H1 (cell line): ENCODE results near the gene HRH2. TPM values are rescaled to one million over a fixed set of nuclear protein-coding genes. Genes with fewer than 3 reads are reported as not detected.

Experiments
- CTCF ChIA-PET: fragments of 300-600 bp; sonication (Branson Sonifier 250); formaldehyde crosslinking; loops from one replicate; lab custom pipeline; 2021; ENCODE audit not compliant: partially characterized antibody; lab: Charles Lee
- POLR2A ChIA-PET: fragments of 300-600 bp; sonication (Branson Sonifier 250); formaldehyde crosslinking; loops from one replicate; lab custom pipeline; 2021; ENCODE audit warnings: inconsistent platforms; ENCODE audit not compliant: partially characterized antibody; lab: Charles Lee
- DNase-seq, 2 experiments: peaks; one replicate each; pipeline versions ENCODE4 v3.0.0 to v3.0.0-alpha.2; 2010 to 2022; ENCODE audit warnings: low spot score in 2 of 2, low read depth in 1 of 2, mixed read lengths in 1 of 2
- FAIRE-seq: peaks from 2 replicates; lab custom pipeline; 2011; peaks lifted over from hg19 to GRCh38; lab: Jason Lieb, UNC
- H2AFZ ChIP-seq: 2 replicates; pipeline ENCODE4 v1.8.1; 2012; ENCODE audit warnings: low read length, inconsistent platforms
- H2AK5ac ChIP-seq: 2 replicates; pipeline ENCODE4 v1.6.1; 2013; ENCODE audit warnings: low read depth, low read length
- H2BK120ac ChIP-seq: replicated peaks from 2 replicates; pipeline ENCODE3; 2013; ENCODE audit warnings: low read depth, low read length, inconsistent platforms
- H2BK12ac ChIP-seq: 2 replicates; pipeline ENCODE4 v1.6.1; 2013; ENCODE audit warnings: low read depth, low read length
- H2BK15ac ChIP-seq: 2 replicates; pipeline ENCODE4 v1.6.1; 2013; ENCODE audit warnings: low read length
- H2BK20ac ChIP-seq: 2 replicates; pipeline ENCODE4 v1.6.1; 2013; ENCODE audit warnings: low read length
- H2BK5ac ChIP-seq: 2 replicates; pipeline ENCODE4 v1.6.1; 2013; ENCODE audit warnings: low read depth, low read length
- H3K14ac ChIP-seq: 2 replicates; pipeline ENCODE4 v1.6.1; 2013; ENCODE audit warnings: inconsistent platforms; ENCODE audit not compliant: insufficient read length
- H3K18ac ChIP-seq: 2 replicates; pipeline ENCODE4 v1.6.1; 2013; ENCODE audit warnings: low read length; ENCODE audit errors: extremely low read depth
- H3K23ac ChIP-seq: 2 replicates; pipeline ENCODE4 v1.6.1; 2013; ENCODE audit warnings: inconsistent platforms; ENCODE audit not compliant: insufficient read length
- H3K23me2 ChIP-seq: 2 replicates; pipeline ENCODE4 v1.6.1; 2013; ENCODE audit warnings: low read depth, low read length
- H3K27ac ChIP-seq: 2 replicates; pipeline ENCODE4 v1.6.1; 2011; ENCODE audit warnings: low read depth, low read length, inconsistent platforms
- H3K27me3 ChIP-seq, 4 experiments: replicated peaks in 1 of 4; 1 replicate in 1 of 4; 2 replicates in 3 of 4; pipeline versions ENCODE4 v1.6.1 to v1.8.1; 2011 to 2013; ENCODE audit warnings: low read length in 3 of 4, mild to moderate bottlenecking in 3 of 4, inconsistent platforms in 2 of 4, mixed read lengths in 2 of 4, moderate library complexity in 1 of 4; ENCODE audit not compliant: control insufficient read depth in 3 of 4, insufficient read depth in 3 of 4; ENCODE audit errors: extremely low read depth in 1 of 4
- H3K36me3 ChIP-seq, 4 experiments: 2 replicates each; pipeline versions ENCODE4 v1.6.1 to v1.8.1; 2011 to 2013; ENCODE audit warnings: mild to moderate bottlenecking in 4 of 4, low read length in 3 of 4, moderate library complexity in 2 of 4, control low read depth in 1 of 4, inconsistent platforms in 1 of 4; ENCODE audit not compliant: insufficient read depth in 4 of 4, control insufficient read depth in 2 of 4
- H3K4ac ChIP-seq: replicated peaks from 2 replicates; pipeline ENCODE3; 2013; ENCODE audit warnings: low read length, low read depth, mixed read lengths, inconsistent platforms; ENCODE audit not compliant: insufficient read length
- H3K4me1 ChIP-seq, 4 experiments: replicated peaks in 1 of 4; 1 replicate in 1 of 4; 2 replicates in 3 of 4; pipeline versions ENCODE4 v1.6.1 to v1.8.1; 2011 to 2013; ENCODE audit warnings: low read length in 3 of 4, inconsistent platforms in 2 of 4, mixed read lengths in 1 of 4; ENCODE audit not compliant: insufficient read depth in 4 of 4, control insufficient read depth in 3 of 4
- H3K4me2 ChIP-seq, 2 experiments: 2 replicates each; pipeline versions ENCODE4 v1.6.1 to v1.8.1; 2011 to 2013; ENCODE audit warnings: low read depth in 2 of 2, low read length in 2 of 2, control low read depth in 1 of 2, inconsistent platforms in 1 of 2, mild to moderate bottlenecking in 1 of 2; ENCODE audit not compliant: insufficient read depth in 1 of 2
- H3K4me3 ChIP-seq, 4 experiments: fragments of 200-600, 300-600 bp in 1 of 4; sonication (generic), shearing (Covaris generic), sonication (Bioruptor Twin) in 1 of 4; 2 replicates each; pipeline versions ENCODE4 v1.5.1 to v1.8.1; 2011 to 2016; ENCODE audit warnings: low read length in 4 of 4, low read depth in 3 of 4, control low read depth in 2 of 4, inconsistent platforms in 2 of 4, mild to moderate bottlenecking in 2 of 4, mixed read lengths in 1 of 4, moderate library complexity in 1 of 4; ENCODE audit not compliant: insufficient read depth in 2 of 4; ENCODE audit errors: extremely low read depth in 1 of 4
- H3K56ac ChIP-seq: replicated peaks from 2 replicates; pipeline ENCODE3; 2013; ENCODE audit warnings: low read depth, mild to moderate bottlenecking, mixed read lengths, low read length, inconsistent platforms; ENCODE audit not compliant: insufficient read length
- H3K79me1 ChIP-seq: 2 replicates; pipeline ENCODE4 v1.6.1; 2013; ENCODE audit warnings: low read depth, low read length, control low read depth
- H3K79me2 ChIP-seq, 2 experiments: 2 replicates each; pipeline versions ENCODE4 v1.6.1 to v1.8.1; 2012 to 2013; ENCODE audit warnings: low read length in 2 of 2, mild to moderate bottlenecking in 2 of 2, inconsistent platforms in 1 of 2; ENCODE audit not compliant: insufficient read depth in 2 of 2, control insufficient read depth in 1 of 2
- H3K9ac ChIP-seq, 4 experiments: replicated peaks in 1 of 4; 1 replicate in 1 of 4; 2 replicates in 3 of 4; pipeline versions ENCODE4 v1.6.1 to v1.8.1; 2011 to 2013; ENCODE audit warnings: low read depth in 3 of 4, low read length in 3 of 4, control low read depth in 2 of 4, mild to moderate bottlenecking in 2 of 4, moderate library complexity in 2 of 4, inconsistent platforms in 1 of 4; ENCODE audit errors: extremely low read depth in 1 of 4
- H3K9me3 ChIP-seq, 2 experiments: 2 replicates each; pipeline versions ENCODE4 v1.6.1 to v1.8.1; 2012 to 2013; ENCODE audit warnings: mild to moderate bottlenecking in 2 of 2, moderate library complexity in 2 of 2, control low read depth in 1 of 2, inconsistent platforms in 1 of 2, low read depth in 1 of 2, low read length in 1 of 2, mixed read lengths in 1 of 2; ENCODE audit not compliant: insufficient read depth in 2 of 2
- H4K20me1 ChIP-seq, 2 experiments: replicated peaks in 1 of 2; 2 replicates each; pipeline versions ENCODE3 to v1.8.1; 2011 to 2013; ENCODE audit warnings: inconsistent platforms in 2 of 2, low read length in 2 of 2, mild to moderate bottlenecking in 1 of 2; ENCODE audit not compliant: insufficient read depth in 2 of 2, control insufficient read depth in 1 of 2
- H4K5ac ChIP-seq: 2 replicates; pipeline ENCODE4 v1.6.1; 2013; ENCODE audit warnings: low read length, low read depth, mixed read lengths, inconsistent platforms; ENCODE audit not compliant: insufficient read length
- H4K8ac ChIP-seq: 2 replicates; pipeline ENCODE4 v1.8.0; 2013; ENCODE audit warnings: mild to moderate bottlenecking, moderate library complexity, low read length, inconsistent platforms; ENCODE audit not compliant: insufficient read depth; ENCODE audit errors: extremely low read depth
- H4K91ac ChIP-seq: replicated peaks from 2 replicates; pipeline ENCODE3; 2013; ENCODE audit warnings: low read length, mixed read lengths, inconsistent platforms; ENCODE audit not compliant: insufficient read length
- ATF3 ChIP-seq: IDR thresholded peaks from 2 replicates; pipeline ENCODE4 v1.6.1; 2011; ENCODE audit warnings: low read depth, mild to moderate bottlenecking, low read length; ENCODE audit not compliant: insufficient read depth
- TAF7 ChIP-seq: optimal IDR thresholded peaks from 2 replicates; pipeline ENCODE3; 2011; ENCODE audit warnings: low read depth, mild to moderate bottlenecking, inconsistent platforms, low read length, moderate library complexity, borderline replicate concordance
- TCF12 ChIP-seq: IDR thresholded peaks from 2 replicates; pipeline ENCODE4 v1.6.1; 2011; ENCODE audit warnings: low read depth, mild to moderate bottlenecking, low read length
- WGBS, 2 experiments: shearing (Covaris generic) in 1 of 2; methylation state at CpG; one replicate each; pipeline versions ENCODE4 v1.1.6 to v1.1.7; 2013 to 2015; ENCODE audit warnings: low lambda C conversion rate in 2 of 2, mixed read lengths in 2 of 2, inconsistent platforms in 1 of 2, low coverage in 1 of 2, missing lambda C conversion rate in 1 of 2; ENCODE audit not compliant: insufficient replicate concordance in 2 of 2, insufficient coverage in 1 of 2, insufficient read length in 1 of 2; ENCODE audit errors: extremely low coverage in 1 of 2, missing lambda C conversion rate in 1 of 2; 5-methylcytosine and 5-hydroxymethylcytosine counted together
- polyA plus RNA-seq, 7 experiments: library from polyadenylated mRNA; depleted of rRNA in 3 of 7; stranded (reverse) in 5 of 7; unstranded in 2 of 7; fragments of >200 nt in 5 of 7; fragments of 200-250 nt in 2 of 7; gene quantifications; 1 replicate in 5 of 7; 2 replicates in 1 of 7; 4 replicates in 1 of 7; pipeline versions ENCODE4 v1.2.1 to v1.2.3, GENCODE V29; 2011 to 2013; ENCODE audit warnings: missing spikeins in 2 of 7, mixed read lengths in 2 of 7
- total RNA-seq: library from RNA; stranded (reverse); fragmentation: NEBNext Ultra II Directional; extraction: Animal tissue kit (Norgen Biotek cat#: 25700); gene quantifications from 2 replicates; pipeline ENCODE4 v1.2.1, GENCODE V29; 2021

Gene HRH2
- total and polyA plus RNA-seq, 2 of the 8 experiments (the other 6 are each of a cell fraction or from before 2014, with no cell fraction given): 7.8 to 8.1 TPM

GRCh38 chr5:175653763-175654162 is 4.1 kb upstream of the HRH2 start:
- Histone ChIP-seq H3K14ac (no peak overlapping the region), H3K18ac (no peak overlapping the region), H3K23ac (no peak overlapping the region), H3K79me1 (no peaks in the 10 kb centered on the region), H3K4ac (no peak overlapping the region), H3K4me3 (no peak overlapping the region), H2AFZ (no peak overlapping the region), H4K5ac (no peak overlapping the region), H3K27ac (no peak overlapping the region), H4K20me1 (no peaks in the 10 kb centered on the region), H2BK20ac (no peak overlapping the region), H3K23me2 (peaks cover 11% of the 10 kb centered on the region; the same call in 1 of the 2 replicates), H3K79me2 (no peaks in the 10 kb centered on the region), H2BK5ac (no peak overlapping the region), H2BK15ac (no peak overlapping the region), H2AK5ac (no peak overlapping the region), H3K27me3 (peaks cover 0 to 6% (median 0%) of the 10 kb centered on the region in 4 experiments; a peak in 5 of 7 replicates), H2BK120ac (no peak overlapping the region), H3K36me3 (no peaks in the 10 kb centered on the region), H3K9me3 (peaks cover 16 to 22% of the 10 kb centered on the region in 2 experiments), H3K9ac (no peak overlapping the region), H4K91ac (no peak overlapping the region), H3K56ac (no peak overlapping the region), H2BK12ac (no peak overlapping the region), H3K4me1 (peaks cover 0 to 8% (median 2%) of the 10 kb centered on the region in 4 experiments; a peak in 5 of 7 replicates), H4K8ac (no peak overlapping the region), H3K4me2 (no peak overlapping the region)
- POLR2A ChIA-PET: no interaction called here
- CTCF ChIA-PET: interaction anchor here (1.1 to 1.6 kb wide), 5 partner anchors 36 to 119 kb away, joined by 3 to 5 read pairs (median 3); no protein-coding TSS in a partner anchor
- DNase-seq (no peak), FAIRE-seq (no peak)
- no peak for TF ChIP-seq TCF12
- no peak for TF ChIP-seq TAF7
- TF ChIP-seq ATF3: no peak
- 85% methylated on average over 4 of the region's 4 CpGs; no CpG with 5 or more reads in 1 of the 2 experiments for WGBS, 2 experiments
